Mucosa of stomach (tissue), 1 donor: ENCODE results near the gene AIMP1.
"Not testable (repeated sequence)": the region's sequence is repeated elsewhere in the genome, so short reads cannot be mapped to it uniquely, and the experiment has no call there.

Experiments used
- H3K27me3 ChIP-seq: one replicate; pipeline ENCODE4 v1.7.0; 2013; ENCODE audit warnings: mild to moderate bottlenecking, low read length; ENCODE audit not compliant: control insufficient read depth, insufficient read depth
- H3K36me3 ChIP-seq: one replicate; pipeline ENCODE4 v1.7.0; 2013; ENCODE audit warnings: low read length; ENCODE audit not compliant: control insufficient read depth, insufficient read depth
- H3K4me1 ChIP-seq: one replicate; pipeline ENCODE4 v1.7.0; 2013; ENCODE audit warnings: mild to moderate bottlenecking, low read length; ENCODE audit not compliant: control insufficient read depth, insufficient read depth
- H3K4me3 ChIP-seq: one replicate; pipeline ENCODE4 v1.7.0; 2013; ENCODE audit warnings: low read length
- H3K9ac ChIP-seq: one replicate; pipeline ENCODE4 v1.7.0; 2013; ENCODE audit warnings: mild to moderate bottlenecking, low read length, moderate library complexity
- H3K9me3 ChIP-seq: one replicate; pipeline ENCODE4 v1.7.0; 2013; ENCODE audit warnings: mild to moderate bottlenecking, low read length, moderate library complexity; ENCODE audit not compliant: control insufficient read depth
- donor health status: Pancreatic carcinoma.

AIMP1 gene

DNA sequence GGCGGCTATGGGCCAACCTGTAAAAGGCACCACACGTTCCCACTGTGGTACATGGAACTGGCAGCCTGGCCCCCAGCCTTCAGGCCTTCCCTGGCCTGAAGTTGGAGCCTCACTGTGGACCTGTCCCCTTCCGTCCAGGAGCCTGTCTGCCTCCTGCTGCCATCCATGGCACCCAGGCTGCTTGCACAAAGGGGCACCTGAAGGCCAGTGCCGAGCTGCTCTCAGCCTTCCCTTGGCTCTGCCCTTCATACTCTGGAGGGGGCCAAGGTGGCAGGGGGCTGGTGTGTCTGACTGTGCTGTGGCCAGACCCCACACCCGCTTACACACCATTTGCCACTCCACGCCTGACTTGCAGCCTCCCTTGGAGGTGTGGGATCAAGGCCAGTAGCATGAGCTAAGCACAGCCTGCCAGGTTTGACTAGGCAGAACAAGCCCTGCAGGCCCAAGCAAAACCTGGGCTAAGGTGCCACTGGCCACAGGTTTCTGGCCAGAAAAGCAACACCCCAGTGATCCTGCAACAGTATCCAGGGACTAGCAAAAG is 69.6 kb downstream of the AIMP1 start:
- H3K36me3 ChIP-seq: no peaks in the 10 kb centered on the region
- no peak overlapping the region for H3K4me3 ChIP-seq
- no peak overlapping the region for H3K9ac ChIP-seq
- H3K4me1 ChIP-seq: no peaks in the 10 kb centered on the region
- no peaks in the 10 kb centered on the region for H3K27me3 ChIP-seq
- no peaks in the 10 kb centered on the region for H3K9me3 ChIP-seq

DNA sequence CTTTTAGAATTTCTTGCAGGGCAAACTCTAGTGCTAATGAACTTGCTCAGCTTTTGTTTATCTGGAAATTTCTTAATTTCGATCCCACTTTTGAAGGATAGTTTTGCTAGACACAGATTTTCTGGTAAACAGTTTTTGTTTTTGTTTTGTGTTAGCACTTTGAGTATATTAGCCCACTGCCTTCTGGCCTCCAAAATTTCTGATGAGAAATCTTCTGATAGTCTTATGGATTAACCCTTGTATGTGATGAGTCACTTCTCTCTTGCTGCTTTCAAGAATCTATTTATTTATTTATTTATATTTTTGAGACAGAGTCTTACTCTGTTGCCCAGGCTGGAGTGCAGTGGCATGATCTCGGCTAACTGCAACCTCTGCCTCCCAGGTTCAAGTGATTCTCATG is 79.2 kb downstream of the AIMP1 start:
- Histone ChIP-seq H3K36me3 (no peaks in the 10 kb centered on the region), H3K4me3 (no peak overlapping the region), H3K4me1 (no peaks in the 10 kb centered on the region), H3K9me3 (no peaks in the 10 kb centered on the region), H3K9ac (no peak overlapping the region), H3K27me3 (no peaks in the 10 kb centered on the region)

DNA sequence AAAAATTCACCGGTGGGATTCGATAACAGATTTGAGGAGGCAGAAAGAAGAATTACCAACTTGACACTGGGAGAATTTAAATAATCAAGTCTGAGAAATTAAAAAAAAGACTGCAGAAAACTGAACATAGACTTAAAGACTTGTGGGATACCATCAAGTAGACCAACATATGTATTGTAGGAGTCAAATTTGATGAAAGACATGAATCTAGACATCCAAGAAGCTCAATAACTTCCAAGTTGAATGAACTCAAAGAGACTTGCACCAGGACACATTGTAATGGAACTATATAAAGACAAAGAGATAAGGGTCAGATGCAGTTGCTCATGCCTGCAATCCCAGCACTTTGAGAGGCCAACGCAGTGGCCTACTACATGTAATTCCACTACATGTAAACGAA is 82.5 kb downstream of the AIMP1 start:
- not testable (repeated sequence) for H3K9me3 ChIP-seq, H3K4me1 ChIP-seq, H3K4me3 ChIP-seq, H3K36me3 ChIP-seq, H3K9ac ChIP-seq, H3K27me3 ChIP-seq
